GM18907 (cell line): ENCODE results near the gene PDZD2.

Source experiments
- ATAC-seq: cut with Tn5 transposase; IDR thresholded peaks from one replicate; pipeline ENCODE4 v1.9.1; 2021; ENCODE audit warnings: mild to moderate bottlenecking, moderate library complexity; ENCODE audit not compliant: unreplicated experiment

Gene PDZD2

DNA sequence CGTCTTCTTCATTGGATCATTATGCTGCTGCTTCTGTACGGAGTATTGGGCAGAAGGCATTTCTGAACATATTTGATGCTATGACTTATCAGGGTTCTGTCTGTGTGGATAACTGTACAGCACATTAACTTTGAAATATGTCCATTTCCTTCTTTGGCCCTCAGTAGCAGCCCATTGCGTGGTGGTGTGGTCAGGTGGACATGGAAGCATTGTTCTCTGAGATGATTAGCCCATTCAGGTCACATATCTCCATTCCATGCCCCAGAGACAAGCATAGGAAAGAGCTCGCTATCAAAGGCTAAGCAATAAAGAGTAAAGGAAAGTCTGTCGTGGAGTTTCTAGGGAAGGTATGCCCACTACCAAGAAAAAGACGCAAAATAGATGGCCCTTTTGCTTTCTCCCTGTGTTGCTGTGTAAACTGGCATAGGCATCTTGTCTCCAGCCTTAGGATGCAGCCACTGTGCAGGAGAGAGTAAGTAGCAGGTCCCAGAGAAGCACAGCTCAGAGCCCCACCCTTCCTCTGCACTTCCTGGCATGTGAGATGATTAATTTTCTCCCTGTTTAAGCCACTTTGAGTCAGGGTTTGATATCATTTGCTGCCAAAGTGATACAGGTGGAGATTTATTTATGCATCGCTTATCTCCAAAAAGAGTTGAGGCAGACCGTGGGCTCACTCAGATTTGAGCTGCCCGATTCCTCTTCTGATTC is 221.9 kb downstream of the PDZD2 start:
- no peak for ATAC-seq

DNA sequence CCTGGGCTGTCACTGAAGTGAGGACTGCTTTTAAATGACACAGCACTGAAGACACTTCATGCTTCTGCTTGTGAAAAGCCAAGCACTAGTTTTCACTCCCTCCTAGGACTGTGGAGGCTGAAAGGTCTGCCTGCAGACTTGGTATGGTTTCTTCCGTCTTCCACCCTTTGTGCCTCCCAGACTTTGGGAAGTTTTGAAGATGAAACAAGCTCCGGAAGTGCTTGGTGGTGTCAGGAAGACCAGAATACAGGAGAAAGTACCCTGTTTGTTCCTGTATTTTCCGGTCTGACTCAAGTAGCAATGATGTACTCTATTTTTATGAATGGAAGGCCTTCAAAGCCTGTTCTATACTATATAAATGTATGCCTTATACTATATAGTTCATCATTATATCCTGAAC is 222.7 kb downstream of the PDZD2 start:
- no peak for ATAC-seq

DNA sequence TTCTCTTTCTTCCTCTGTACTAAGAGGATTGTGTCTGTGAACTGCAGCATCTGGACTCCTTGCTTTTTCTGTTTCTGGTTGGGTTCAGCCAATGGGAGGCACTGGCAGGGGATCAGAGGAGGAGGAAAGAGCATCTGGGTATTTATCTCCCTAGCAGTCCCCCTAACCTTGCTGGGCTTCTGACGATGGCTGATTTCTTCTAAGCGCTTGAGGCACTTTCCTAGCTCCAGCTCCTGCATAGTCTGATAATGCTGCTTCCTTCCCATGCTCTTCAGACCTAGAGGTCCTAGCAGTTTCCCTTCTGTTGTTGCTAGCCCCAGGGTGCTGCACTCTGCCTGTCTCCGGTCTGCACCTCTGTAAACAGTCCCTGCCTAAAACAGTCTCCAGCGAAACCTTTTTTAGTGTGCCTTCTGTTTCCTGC is 225.1 kb downstream of the PDZD2 start:
- ATAC-seq = no peak

DNA sequence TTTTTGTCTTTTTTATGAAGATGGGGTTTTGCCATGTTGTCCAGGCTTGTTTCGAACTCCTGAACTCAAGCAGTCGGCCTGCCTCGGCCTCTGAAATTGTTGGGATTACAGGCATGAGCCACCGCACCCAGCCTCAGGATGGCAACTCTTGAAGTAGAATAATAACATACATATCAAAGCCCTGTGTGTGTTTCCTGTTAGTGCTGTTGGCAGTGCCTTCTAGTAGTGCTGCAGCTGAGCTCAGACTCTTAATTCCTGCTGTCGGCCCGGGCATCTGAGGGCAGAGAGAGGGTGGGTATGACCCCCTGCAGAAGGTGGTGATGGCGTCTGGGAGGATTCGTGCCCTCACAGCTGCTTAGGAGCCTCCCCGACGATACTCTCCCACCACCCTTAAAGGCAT is 227.2 kb downstream of the PDZD2 start:
- no peak for ATAC-seq

DNA sequence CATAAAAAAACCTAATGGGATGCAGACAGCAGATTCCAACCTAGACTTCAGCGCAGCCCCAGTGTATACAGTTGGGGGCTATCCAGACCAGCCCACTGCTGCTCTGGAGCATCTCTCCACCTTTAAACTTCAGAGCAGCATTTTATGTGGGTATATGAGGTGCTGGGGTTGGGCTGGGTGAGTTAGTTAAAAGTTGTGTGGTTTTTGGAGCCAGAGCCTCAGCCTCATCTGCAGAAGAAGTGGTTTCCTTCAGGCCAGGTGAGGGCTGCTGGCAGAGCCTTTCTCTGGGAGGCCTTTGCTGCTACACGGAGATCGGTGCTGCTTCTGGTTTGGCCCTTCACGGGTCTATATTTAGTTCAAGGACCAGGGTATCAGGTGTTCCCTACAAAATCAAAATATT is 228.3 kb downstream of the PDZD2 start:
- no peak for ATAC-seq

DNA sequence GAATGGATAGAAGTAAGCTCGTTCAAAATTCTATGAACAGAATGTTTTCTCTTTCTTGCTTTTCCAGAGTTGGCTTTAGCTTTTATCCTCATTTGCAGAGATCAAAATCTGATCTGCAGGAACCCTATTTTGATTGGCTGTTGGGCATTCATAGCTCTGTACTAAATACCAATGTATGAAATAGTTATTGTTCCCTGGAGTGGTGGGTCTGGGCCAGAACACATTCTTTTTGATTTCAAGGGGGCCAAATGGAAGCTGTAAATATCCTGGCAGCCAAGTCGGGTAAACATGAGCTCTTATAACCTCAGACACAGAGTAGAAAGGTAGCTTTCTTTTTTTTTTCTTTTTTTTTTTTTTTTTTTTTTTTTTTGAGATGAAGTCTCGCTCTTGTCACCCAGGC is 241.5 kb downstream of the PDZD2 start:
- no peak for ATAC-seq

DNA sequence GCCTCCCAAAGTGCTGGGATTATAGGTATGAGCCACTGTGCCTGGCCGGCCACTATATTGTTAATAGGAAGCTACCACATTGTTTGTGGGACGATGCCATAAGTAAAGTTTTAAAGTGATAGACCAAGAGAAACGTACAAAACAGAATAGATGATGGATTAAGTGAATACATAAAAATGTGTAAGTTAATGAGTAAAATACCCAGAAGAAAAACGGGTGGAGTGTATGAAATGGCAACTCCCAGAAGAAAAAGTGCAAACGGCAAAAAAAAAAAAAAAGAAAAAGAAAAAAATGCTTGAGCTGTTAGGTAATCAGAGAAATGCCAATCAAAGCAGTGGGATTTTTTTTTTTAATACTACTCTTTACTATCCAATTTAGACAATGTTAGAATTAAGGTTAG is 246.0 kb downstream of the PDZD2 start:
- ATAC-seq = no peak

DNA sequence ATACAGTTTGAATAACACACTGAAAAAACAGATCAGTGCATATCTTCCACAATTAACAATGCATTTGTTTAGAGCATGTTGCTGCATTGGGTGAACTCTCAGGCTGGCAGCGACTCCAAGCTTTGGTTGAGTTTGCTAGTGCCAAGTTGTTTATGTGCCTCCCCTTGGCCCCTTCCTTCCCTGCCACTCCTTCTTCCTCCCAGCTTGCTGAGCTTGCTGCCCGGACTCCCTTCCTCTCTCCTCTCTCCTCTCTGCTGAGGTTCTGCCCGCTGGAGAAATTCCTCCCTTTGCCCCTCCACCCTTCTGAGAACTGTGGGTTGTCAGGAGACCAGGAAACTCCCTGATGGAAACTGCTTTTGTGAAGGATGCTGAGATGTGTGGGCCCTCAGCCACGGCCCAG is 247.3 kb downstream of the PDZD2 start:
- no peak for ATAC-seq

DNA sequence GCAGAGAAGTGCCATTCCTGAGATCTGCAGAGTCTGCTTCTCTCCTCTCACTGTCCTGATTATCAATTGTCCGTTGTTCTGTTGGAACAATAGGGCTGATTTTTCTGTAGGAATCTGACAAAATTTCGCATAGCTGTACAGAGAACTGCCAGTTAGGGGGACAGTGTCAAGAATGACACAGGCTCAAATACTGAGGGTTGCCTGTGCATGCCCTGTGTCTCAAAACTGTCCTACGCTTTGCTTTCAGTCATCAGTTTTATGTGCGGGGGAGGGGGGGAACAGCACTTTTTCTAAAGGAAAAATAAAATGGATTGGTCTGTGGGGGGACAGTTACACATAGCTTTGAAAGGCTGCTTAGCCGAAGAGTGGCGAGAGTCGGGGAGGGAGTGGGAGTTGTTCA is 248.6 kb downstream of the PDZD2 start:
- ATAC-seq = no peak

DNA sequence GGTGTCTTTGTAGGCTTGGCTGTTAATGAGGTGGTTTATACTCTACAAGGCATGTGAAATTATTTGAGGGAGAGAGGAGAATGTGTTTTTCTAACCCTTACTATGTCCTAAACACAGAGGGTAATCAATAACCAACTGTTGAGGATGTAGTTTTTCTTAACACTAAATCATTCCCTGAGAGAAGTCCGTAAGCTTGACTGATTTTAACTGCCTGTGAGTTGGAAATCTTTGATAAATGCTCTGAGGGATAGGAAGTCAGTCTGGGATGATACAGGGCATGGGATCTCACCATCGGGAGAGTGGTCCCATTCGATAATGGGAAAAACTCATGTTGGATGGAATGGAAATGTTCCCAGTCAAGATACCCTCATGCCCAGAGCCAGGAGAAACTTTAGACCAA is 249.6 kb downstream of the PDZD2 start:
- no peak for ATAC-seq

DNA sequence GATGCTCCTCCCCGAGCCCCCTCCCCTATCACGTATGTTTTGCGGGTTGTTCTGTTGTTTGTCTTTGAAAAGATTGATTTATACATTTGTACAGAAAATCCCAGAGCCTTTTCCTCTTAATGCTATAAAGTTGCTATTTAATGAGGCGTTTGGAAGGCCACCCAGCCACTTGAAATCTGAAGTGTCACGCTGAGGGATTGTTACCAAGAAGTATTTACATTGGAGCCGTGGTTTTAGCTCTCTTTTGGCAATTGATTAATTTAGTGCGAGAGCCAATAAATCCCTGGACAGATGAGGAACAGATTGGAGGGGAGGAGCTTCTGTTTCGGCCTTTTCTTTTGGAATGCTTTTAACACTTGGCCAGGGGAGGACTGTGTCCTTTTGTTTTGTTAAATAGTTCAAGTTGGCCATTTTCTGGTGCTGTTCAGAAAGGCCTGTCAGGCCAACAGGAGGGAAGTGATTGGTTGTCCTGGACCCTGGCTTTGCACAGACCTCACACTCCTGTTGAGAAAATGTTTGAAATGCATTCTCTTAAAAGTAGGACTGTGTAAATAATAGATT is 250.2 kb downstream of the PDZD2 start:
- no peak for ATAC-seq

DNA sequence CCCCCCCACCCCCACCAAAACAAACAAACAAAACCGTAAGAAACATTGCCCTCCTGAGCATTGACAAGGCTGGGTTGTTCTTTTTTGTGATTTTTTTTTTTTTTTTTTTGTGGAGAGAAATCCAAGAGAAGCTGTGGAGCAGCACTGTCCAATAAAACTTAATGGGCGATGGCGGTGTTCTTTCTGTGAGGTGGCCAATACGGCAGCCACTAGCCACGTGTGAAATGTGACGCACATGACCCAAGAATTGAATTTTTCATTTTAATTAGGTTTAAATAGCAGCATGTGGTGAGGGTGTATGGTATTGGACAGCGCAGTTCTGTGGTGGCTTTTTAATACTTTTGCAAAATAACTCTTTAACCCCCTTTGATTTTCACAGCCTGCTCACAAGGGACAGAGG is 251.1 kb downstream of the PDZD2 start:
- ATAC-seq = no peak

DNA sequence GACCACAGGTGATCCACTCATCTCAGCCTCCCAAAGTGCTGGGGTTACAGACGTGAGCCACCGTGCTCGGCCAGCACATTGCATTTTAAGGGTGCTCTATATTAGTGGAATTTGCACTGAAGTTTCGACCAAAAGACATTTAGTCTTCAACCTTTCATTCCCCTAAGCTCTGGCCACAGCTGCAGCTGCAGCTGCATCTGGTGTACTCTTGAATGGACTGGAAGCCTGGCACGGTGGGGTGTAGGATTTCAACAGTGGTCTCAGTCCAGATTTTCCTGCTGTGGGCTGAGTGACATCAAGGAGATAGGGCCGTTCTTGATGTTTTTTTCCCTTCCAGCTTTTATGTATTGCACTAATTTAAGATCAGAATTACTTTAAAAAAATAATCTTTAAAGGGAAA is 255.2 kb downstream of the PDZD2 start:
- ATAC-seq = no peak

DNA sequence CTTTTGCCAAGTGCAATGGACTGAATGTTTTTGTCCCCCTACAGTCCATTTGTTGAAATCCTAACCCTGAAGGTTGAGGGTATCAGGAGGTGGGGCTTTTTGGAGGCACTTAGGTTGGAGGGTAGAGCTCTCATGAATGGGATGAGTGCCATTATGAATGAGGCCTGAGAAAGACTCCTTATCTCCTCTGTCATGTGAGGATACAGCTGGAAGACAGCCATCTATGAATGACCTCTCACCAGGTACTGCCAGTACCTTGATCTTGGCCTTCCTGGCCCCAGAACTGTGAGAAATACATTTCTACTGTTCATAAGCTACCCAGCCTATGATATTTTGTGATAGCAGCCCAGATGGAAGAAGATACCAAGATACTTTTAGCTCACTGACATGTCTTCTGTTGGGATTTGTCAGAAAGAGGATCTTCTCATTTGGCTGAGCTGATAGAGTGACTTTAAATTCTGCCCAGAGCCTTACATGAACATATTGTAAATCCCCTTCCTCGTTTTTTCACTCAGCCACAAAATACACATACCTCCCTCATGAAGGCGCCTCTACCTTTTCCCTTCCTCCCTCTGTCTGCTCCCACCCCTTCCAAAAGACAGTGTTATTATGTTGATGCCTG is 256.4 kb downstream of the PDZD2 start:
- ATAC-seq = no peak

DNA sequence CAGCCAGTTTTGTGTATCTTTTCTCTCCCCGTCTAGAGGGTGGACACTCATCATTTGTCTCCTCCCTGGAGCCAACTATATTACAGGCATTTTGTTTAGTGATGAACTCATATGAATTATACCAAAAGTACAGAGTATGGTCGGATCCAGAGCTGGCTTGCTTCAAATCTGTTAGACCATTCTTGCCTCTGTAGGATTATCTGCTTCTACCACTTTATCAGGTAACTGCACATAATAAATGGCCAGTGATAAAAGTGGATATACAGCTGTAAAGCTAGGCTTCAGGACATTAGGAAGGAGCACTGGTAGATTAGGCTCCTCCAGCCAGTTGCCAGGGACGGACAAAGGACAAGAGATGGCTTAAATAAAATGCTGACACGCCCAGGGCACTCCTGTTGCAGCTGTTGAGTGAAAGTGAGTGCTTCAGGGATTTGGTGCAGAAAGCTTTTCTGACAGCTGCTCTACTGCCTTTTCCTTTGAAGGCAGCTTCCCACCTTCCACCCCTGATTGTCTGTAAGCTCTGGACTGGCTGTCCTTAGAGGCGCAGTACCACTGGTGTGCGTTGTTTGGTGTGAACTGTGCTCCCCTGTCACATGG is 259.2 kb downstream of the PDZD2 start:
- ATAC-seq = no peak

DNA sequence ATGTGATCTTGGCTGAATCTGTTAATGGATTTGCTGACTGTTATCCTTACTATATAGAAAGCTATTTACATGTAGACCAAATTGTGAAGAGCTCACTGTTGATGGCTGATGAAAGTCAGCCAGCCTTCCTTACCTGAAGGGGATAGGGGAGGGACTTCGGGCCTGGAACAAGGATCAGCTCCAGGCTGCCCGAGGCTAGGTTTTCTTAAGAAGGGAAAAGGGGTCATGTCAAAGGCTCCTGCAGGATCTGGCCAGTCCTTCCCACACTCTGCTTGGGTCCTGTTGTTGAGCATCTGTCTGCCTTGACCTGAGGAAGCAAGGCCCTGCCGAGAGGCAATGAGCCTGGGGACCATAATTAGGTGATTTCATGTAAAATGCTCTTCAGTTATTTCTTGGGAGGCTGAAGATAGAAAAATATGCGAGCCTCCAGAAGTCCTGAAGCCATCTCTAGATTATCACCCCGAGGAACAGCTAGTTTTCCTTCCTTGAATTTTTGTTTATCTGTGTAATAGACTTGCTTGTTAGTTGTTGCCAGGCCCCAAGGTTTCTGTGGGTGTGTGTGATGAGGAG is 261.4 kb downstream of the PDZD2 start:
- no peak for ATAC-seq

DNA sequence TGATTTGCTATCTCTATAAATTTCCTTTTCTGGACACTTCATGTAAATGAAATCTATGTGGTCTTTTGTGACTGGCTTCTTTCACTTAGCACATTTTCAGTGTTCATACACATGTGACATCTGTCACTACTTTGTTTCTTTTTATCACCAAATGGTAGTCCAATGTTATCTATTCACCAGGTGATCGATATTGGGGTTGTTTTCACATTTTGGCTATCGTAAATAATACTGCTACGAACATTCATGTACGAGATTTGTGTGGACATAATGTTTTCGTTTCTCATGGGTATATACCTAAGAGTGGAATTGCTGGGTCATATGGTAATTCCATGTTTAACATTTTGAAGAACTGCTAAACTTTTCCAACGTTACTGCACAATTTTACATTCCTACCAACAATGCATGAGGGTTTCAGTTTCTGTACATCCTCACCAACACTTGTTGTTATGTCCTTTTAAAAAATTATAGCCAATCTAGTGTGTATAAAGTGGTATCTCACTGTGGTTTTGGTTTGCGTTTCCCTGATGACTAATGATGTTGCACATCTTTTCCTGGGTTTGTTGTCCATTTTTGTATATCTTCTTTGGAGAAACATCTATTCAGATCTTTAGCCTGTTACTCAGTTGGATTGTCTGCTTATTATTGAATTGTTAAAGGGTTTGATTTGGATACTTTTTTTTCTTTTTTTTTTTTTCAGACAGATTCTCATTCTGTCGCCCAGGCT is 263.0 kb downstream of the PDZD2 start:
- ATAC-seq = no peak

DNA sequence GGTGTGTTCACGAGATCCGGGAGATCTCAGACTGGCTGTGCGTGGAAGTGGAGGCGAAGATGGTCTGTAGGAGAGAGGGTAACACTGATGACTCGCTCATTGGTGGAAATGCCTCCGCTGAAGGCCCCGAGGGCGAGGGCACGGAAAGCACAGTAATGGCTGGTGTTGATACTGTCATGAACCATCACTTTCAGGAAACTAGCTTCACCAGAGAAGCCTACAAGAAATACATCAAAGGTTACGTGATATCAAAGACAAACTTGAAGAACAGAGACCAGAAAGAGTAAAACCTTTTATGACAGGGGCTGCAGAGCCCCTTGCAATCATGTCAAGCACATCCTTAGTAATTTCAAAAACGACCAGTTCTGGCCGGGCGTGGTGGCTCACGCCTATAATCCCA is 269.5 kb downstream of the PDZD2 start:
- no peak for ATAC-seq

DNA sequence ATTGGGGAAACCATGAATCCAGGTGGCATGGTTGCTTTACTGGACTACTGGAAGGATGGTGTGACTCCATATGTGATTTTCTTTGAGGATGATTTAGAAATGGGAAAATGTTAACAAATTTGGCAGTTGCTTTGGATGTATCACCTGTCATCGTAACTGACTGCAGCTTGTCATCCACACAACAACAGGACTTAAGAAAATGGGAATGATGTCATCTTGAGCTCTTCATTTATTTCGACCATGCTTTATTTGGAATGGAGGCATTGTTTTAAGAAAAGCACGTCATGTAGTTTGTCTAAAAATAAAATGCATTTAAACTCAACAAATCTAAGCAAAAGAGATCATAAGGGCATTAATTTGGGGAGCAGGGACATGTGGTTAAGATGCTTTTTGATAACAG is 270.1 kb downstream of the PDZD2 start:
- no peak for ATAC-seq

DNA sequence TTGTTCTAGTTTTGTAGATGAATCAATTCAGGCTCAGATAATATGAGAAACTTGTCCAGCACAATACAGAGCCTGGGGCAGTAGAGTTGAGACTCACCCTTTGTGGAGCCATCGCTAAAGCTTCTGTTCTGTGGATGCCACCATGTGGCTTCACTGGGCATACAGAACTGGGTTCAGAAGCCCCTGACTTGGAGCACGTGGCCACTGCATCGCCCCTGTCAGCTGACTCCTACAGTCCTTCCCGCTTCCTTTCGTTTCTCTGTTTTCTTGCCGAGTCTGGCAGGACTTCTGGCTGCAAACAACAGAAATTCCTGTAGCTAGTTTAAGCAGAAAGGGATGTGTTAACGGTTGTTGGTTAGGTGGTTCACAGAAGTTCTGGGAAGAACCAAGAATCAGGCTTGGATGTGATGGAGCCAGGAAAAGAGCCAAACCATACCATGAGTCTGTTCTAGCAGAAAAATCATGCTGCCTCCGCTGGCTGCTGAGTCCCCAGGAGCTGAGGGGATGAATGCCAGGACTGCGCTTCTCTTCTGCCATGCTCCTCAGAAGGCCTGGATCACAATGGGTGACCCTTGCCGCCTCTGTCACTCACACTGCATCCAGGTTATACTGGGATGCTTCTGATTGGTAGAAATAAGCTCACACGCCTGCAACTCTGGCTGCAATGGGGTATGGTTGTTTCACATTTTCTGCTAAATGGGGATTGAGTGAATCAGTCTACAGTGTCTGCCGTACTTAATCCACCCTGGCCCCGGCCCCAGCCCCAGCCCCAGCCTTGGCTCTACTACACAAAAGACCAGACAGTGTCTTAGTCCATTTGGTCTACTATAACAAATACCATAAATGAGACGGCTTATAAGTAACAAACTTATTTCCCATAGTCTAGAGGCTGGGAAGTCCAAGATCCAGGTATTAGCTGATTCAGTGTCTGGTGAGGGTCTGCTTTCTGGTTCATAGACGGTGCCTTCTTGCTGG is 272.6 kb downstream of the PDZD2 start:
- no peak for ATAC-seq
